Muscle of arm (tissue), 12 donors: ENCODE data around the gene ZNF496. TPM values are rescaled to one million over a fixed set of nuclear protein-coding genes. Genes with fewer than 3 reads are reported as not detected.

Source experiments
- polyA plus RNA-seq, 12 donors: library from polyadenylated mRNA; unstranded; fragments of 120-200 nt; gene quantifications; one replicate each; pipeline ENCODE4 v1.2.1, GENCODE V29; 2013; ENCODE audit not compliant: insufficient read length in 12 of 12

ZNF496 gene
- polyA plus RNA-seq, 12 donors = 22.1 to 36.5 (median 27.1) TPM; not detected in 1

Other genes with a start within 250 kb of the ZNF496 start
- 1 to 10 TPM in 11 of 12 donors, not detected in 1; 5.6 to 9.6 (median 7.0) TPM for gene ZNF669, start 227.5 kb downstream of the ZNF496 start, polyA plus RNA-seq
- 10 to 100 TPM in 3 of 12 donors, 1 to 10 TPM in 8, not detected in 1; 4.7 to 12.3 (median 6.2) TPM for gene ZNF124, start 159.8 kb downstream of the ZNF496 start, polyA plus RNA-seq
- under 1 TPM in 1 of 12 donors, not detected in 11; 0.19 TPM for gene VN1R5, start 75.8 kb downstream of the ZNF496 start, polyA plus RNA-seq
- 1 to 10 TPM in 6 of 12 donors, under 1 TPM in 4, not detected in 2; 0.78 to 2.0 (median 1.1) TPM for gene NLRP3, start 84.3 kb upstream of the ZNF496 start, polyA plus RNA-seq
- gene OR2B11, start 126.2 kb upstream of the ZNF496 start, polyA plus RNA-seq = under 1 TPM in 5 of 12 donors, not detected in 7; 0.03 to 0.11 (median 0.04) TPM
- gene OR2C3, start 204.6 kb upstream of the ZNF496 start, polyA plus RNA-seq = under 1 TPM in 10 of 12 donors, not detected in 2; 0.05 to 0.57 (median 0.24) TPM
- 1 to 10 TPM in 1 of 12 donors, under 1 TPM in 9, not detected in 2; 0.06 to 1.2 (median 0.27) TPM for gene GCSAML, start 217.3 kb upstream of the ZNF496 start, polyA plus RNA-seq